ENCODE results near the gene PI4K2A.
A peak's percentile ranks its signal among the peaks of the same experiment; 100 is the strongest.

PI4K2A gene

GRCh38 chr10:97707134-97707861 lies 66.8 kb downstream of the PI4K2A start:
- no peak for DNase-seq (ENCODE audit: low spot score)

GRCh38 chr10:97708167-97708566 lies 67.7 kb downstream of the PI4K2A start:
- no peak for DNase-seq (ENCODE audit: low spot score)

- peak; percentile 76 for DNase-seq (ENCODE audit: low spot score)
Measured at GRCh38 chr10:97708976-97709946, 68.8 kb downstream of the PI4K2A start.

GRCh38 chr10:97711640-97712572 lies 71.4 kb downstream of the PI4K2A start:
- no peak for DNase-seq (ENCODE audit: low spot score)

- peak; percentile 57 for DNase-seq (ENCODE audit: low spot score)
Measured at GRCh38 chr10:97713339-97713825, 72.9 kb downstream of the PI4K2A start, which contains the start of gene MARVELD1. Gene MARVELD1 (plus strand): TSS chr10:97713730. CDS start chr10:97713877, 147 bp downstream.

GRCh38 chr10:97713826-97714400 lies 73.4 kb downstream of the PI4K2A start:
- peak; percentile 87 for DNase-seq (ENCODE audit: low spot score)

GRCh38 chr10:97714401-97715258 lies 74.2 kb downstream of the PI4K2A start:
- peak; percentile 32 for DNase-seq (ENCODE audit: low spot score)

- no peak for DNase-seq (ENCODE audit: low spot score)
Measured at GRCh38 chr10:97715259-97715874, 74.9 kb downstream of the PI4K2A start.

- no peak for DNase-seq (ENCODE audit: low spot score)
Measured at GRCh38 chr10:97717627-97718026, 77.2 kb downstream of the PI4K2A start.

GRCh38 chr10:97718178-97718577 lies 77.7 kb downstream of the PI4K2A start:
- DNase-seq (ENCODE audit: low spot score) = peak; percentile 85

- no peak for DNase-seq (ENCODE audit: low spot score)
Measured at GRCh38 chr10:97718659-97719142, 78.2 kb downstream of the PI4K2A start.

- DNase-seq (ENCODE audit: low spot score) = no peak
Measured at GRCh38 chr10:97719602-97720001, 79.1 kb downstream of the PI4K2A start.

- DNase-seq (ENCODE audit: low spot score) = no peak
Measured at GRCh38 chr10:97721871-97722780, 81.7 kb downstream of the PI4K2A start.

GRCh38 chr10:97723001-97723400 lies 82.5 kb downstream of the PI4K2A start:
- no peak for DNase-seq (ENCODE audit: low spot score)

- no peak for DNase-seq (ENCODE audit: low spot score)
Measured at GRCh38 chr10:97724341-97724941, 84.0 kb downstream of the PI4K2A start.
